IMR-90 (cell line): ENCODE data around the gene CDK14.

Experiments
- CTCF ChIP-seq: conservative IDR thresholded peaks from 2 replicates; pipeline ENCODE4 v1.5.1; 2012; ENCODE audit warnings: mild to moderate bottlenecking, low read depth, low read length, improper control_type of control experiment
- MAZ ChIP-seq: IDR thresholded peaks from 2 replicates; pipeline ENCODE4 v1.6.1; 2012; ENCODE audit warnings: low read depth, mild to moderate bottlenecking, low read length, improper control_type of control experiment, moderate library complexity, borderline replicate concordance
- POLR2A ChIP-seq: IDR thresholded peaks from 2 replicates; pipeline ENCODE4 v1.6.1; 2012; ENCODE audit warnings: mild to moderate bottlenecking, low read depth, low read length
- SMC3 ChIP-seq: fragments of 150-350 bp; IDR thresholded peaks from 2 replicates; pipeline ENCODE4 v1.6.1; 2016; ENCODE audit warnings: low read depth, mild to moderate bottlenecking, antibody characterized with exemption, low read length, moderate library complexity

GRCh38 chr7:90846192-90846591, 250.1 kb downstream of the CDK14 start:
- TF ChIP-seq CTCF (no peak), SMC3 (no peak), MAZ (no peak), POLR2A (no peak)
